Panc1 (cell line): Measurements from ENCODE around the gene G0S2. TPM values are rescaled to one million over a fixed set of nuclear protein-coding genes. Genes with fewer than 3 reads are reported as not detected.

Experiments used
- ATAC-seq: fragments of 200-7000 bp; cut with Tn5 transposase; 2 replicates; pipeline ENCODE4 v1.9.1; 2020; ENCODE audit warnings: mild to moderate bottlenecking, moderate library complexity
- BruUV-seq: library from RNA; stranded (reverse); fragments of 400-500 nt; replicated peaks from 2 replicates; lab custom pipeline; 2021; lab: Mats Ljungman, UMichigan
- CTCF ChIA-PET: fragments of 300-600 bp; sonication (Branson Sonifier 250); formaldehyde crosslinking; loops from one replicate; lab custom pipeline; 2022; ENCODE audit warnings: antibody characterized with exemption; lab: Charles Lee
- POLR2A ChIA-PET: fragments of 300-600 bp; sonication (Branson Sonifier 250); formaldehyde crosslinking; loops from one replicate; lab custom pipeline; 2022; ENCODE audit warnings: antibody characterized with exemption; lab: Charles Lee
- DNase-seq: peaks from one replicate; pipeline ENCODE4 v3.0.0-alpha.2; 2010; ENCODE audit warnings: low read depth, low spot score
- H3K27ac ChIP-seq: 2 replicates; pipeline ENCODE4 v1.5.1; 2011; ENCODE audit warnings: mild to moderate bottlenecking, low read length, inconsistent platforms
- H3K27me3 ChIP-seq: fragments of 200-500 bp; sonication (Bioruptor generic); 2 replicates; pipeline ENCODE4 v1.6.0; 2014; ENCODE audit warnings: low read length, inconsistent platforms; ENCODE audit not compliant: control insufficient read depth, insufficient read depth
- H3K36me3 ChIP-seq: fragments of 200-500 bp; sonication (Bioruptor generic); 2 replicates; pipeline ENCODE4 v1.5.1; 2014; ENCODE audit warnings: inconsistent platforms, mild to moderate bottlenecking, low read length, moderate library complexity; ENCODE audit not compliant: control insufficient read depth, insufficient read depth
- H3K4me1 ChIP-seq: 2 replicates; pipeline ENCODE4 v1.5.1; 2011; ENCODE audit warnings: inconsistent platforms, mild to moderate bottlenecking, low read length, moderate library complexity; ENCODE audit not compliant: control insufficient read depth, insufficient read depth
- H3K4me3 ChIP-seq, 2 experiments: 2 replicates each; pipeline ENCODE4 v1.5.1; 2011 to 2012; ENCODE audit warnings: low read depth in 2 of 2, low read length in 2 of 2, mild to moderate bottlenecking in 2 of 2, inconsistent platforms in 1 of 2, moderate library complexity in 1 of 2
- H3K9me3 ChIP-seq: fragments of 200-500 bp; sonication (Bioruptor generic); 2 replicates; pipeline ENCODE4 v1.5.1; 2014; ENCODE audit warnings: low read depth, mild to moderate bottlenecking, inconsistent platforms, low read length, moderate library complexity; ENCODE audit not compliant: control insufficient read depth, insufficient read depth
- CTCF ChIP-seq: fragments of 450-650 bp; IDR thresholded peaks from 2 replicates; pipeline ENCODE4 v1.5.1; 2017; ENCODE audit warnings: mild to moderate bottlenecking
- POLR2AphosphoS5 ChIP-seq: IDR thresholded peaks from 2 replicates; pipeline ENCODE4 v1.6.1; 2012; ENCODE audit warnings: mild to moderate bottlenecking, low read depth, low read length, moderate library complexity
- REST ChIP-seq, 2 experiments: IDR thresholded peaks; 2 replicates each; pipeline ENCODE4 v1.6.1; 2011 to 2012; ENCODE audit warnings: low read depth in 2 of 2, control low read depth in 1 of 2, low read length in 1 of 2, mild to moderate bottlenecking in 1 of 2, moderate library complexity in 1 of 2; ENCODE audit not compliant: insufficient read depth in 1 of 2
- SIN3A ChIP-seq: IDR thresholded peaks from 2 replicates; pipeline ENCODE4 v1.6.1; 2012; ENCODE audit warnings: low read depth, mild to moderate bottlenecking, low read length, moderate library complexity, borderline replicate concordance; ENCODE audit not compliant: insufficient read depth
- TCF7L2 ChIP-seq: IDR thresholded peaks from 2 replicates; pipeline ENCODE4 v1.6.1; 2011; ENCODE audit warnings: mild to moderate bottlenecking, low read depth, low read length, inconsistent platforms
- in situ Hi-C: cut with HindIII; loops from 2 replicates; pipeline ENCODE4 v1.10.0; 2016; ENCODE audit warnings: low sequenced_read_pairs, low pct_unique_long_range_greater_than_20kb
- intact Hi-C: fragments of 100-400 bp; cut with micrococcal nuclease; formaldehyde crosslinking; loops from one replicate; pipeline ENCODE4 v1.10.0; 2022; ENCODE audit not compliant: unreplicated experiment
- total RNA-seq: library from RNA; stranded (reverse); gene quantifications from one replicate; pipeline ENCODE4 v1.2.1, GENCODE V29; 2021; ENCODE audit not compliant: unreplicated experiment

Gene G0S2
- total RNA-seq, 1 experiment from 2014 or later, result 2.5 TPM

DNA sequence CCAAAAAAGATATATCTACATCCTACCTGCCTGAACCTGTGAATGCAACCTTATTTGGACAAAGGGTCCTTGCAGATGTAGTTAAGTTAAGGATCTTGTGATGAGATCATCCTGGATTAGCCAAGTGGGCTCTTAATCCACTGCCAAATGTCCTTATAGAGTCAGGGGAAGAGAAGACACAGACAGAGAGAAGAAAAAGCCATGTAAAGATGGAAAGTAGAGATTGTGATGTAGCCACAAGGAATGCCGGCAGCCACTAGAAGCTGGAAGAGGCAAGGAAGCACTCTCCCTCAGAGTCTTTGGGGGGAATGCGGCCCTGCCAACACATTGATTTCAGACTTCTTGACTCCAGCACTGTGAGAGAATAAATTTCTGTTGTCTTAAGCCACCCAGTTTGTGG, 45.6 kb downstream of the G0S2 start:
- no peak overlapping the region for H3K27ac ChIP-seq
- intact Hi-C loops, result no loop called here
- no peaks in the 10 kb centered on the region for H3K27me3 ChIP-seq
- no peak for TF ChIP-seq REST (IDR thresholded peaks at IDR 0.05; ENCODE audit: insufficient read depth in 1 of 2, low read depth in 2 of 2, low read length in 1 of 2)
- TF ChIP-seq SIN3A, result no peak
- no peak for TF ChIP-seq TCF7L2
- TF ChIP-seq CTCF, result no peak
- TF ChIP-seq POLR2AphosphoS5, result no peak
- no peak overlapping the region for H3K4me3 ChIP-seq
- DNase-seq, result no peak
- BruUV-seq, result no TSS peak
- ChIA-PET CTCF (interaction anchor here (1.0 kb wide), 1 partner anchor 29 kb away, joined by 3 read pairs; no protein-coding TSS in a partner anchor), POLR2A (no interaction called here)
- no peak for ATAC-seq
- no peaks in the 10 kb centered on the region for H3K4me1 ChIP-seq
- no peaks in the 10 kb centered on the region for H3K9me3 ChIP-seq
- in situ Hi-C loops, result no loop called here
- no peaks in the 10 kb centered on the region for H3K36me3 ChIP-seq

DNA sequence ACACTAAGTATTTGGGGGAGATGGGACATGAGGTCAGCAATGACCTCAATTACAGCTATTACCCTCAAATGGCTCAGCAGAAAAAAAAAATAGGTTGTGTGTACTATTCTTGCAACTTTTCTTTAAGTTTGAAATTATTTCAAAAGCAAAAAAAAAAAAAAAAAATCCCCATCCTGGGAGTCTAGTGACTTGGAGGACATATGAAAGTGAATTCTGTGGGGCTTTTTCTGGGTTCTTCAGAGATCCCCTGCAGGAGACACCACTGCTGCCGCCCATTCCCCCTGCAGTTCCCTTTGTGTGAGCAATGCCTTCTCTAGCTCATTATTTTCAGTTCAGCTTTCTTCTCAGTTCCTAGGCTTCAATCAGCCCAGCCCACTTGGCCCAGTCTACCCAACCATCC, 46.1 kb downstream of the G0S2 start:
- intact Hi-C loops (no loop called here), in situ Hi-C loops (no loop called here)
- H3K4me3 ChIP-seq, result no peak overlapping the region
- no peaks in the 10 kb centered on the region for H3K4me1 ChIP-seq
- no peak for DNase-seq
- CTCF ChIA-PET, result interaction anchor here (1.0 kb wide), 1 partner anchor 29 kb away, joined by 3 read pairs; no protein-coding TSS in a partner anchor
- POLR2A ChIA-PET, result no interaction called here
- no peaks in the 10 kb centered on the region for H3K9me3 ChIP-seq
- no TSS peak for BruUV-seq
- no peaks in the 10 kb centered on the region for H3K27me3 ChIP-seq
- no peaks in the 10 kb centered on the region for H3K36me3 ChIP-seq
- H3K27ac ChIP-seq, result no peak overlapping the region
- no peak for ATAC-seq
- TF ChIP-seq SIN3A (no peak), CTCF (no peak), POLR2AphosphoS5 (no peak), REST (IDR thresholded peaks at IDR 0.05; ENCODE audit: insufficient read depth in 1 of 2, low read depth in 2 of 2, low read length in 1 of 2) (no peak), TCF7L2 (no peak)
